HG02759 (cell line): Measurements from ENCODE around the gene SLC2A4RG.

Experiments used
- ATAC-seq: cut with Tn5 transposase; IDR thresholded peaks from one replicate; pipeline ENCODE4 v1.9.1; 2021; ENCODE audit warnings: mild to moderate bottlenecking, moderate library complexity; ENCODE audit not compliant: unreplicated experiment

The SLC2A4RG gene, protein sequence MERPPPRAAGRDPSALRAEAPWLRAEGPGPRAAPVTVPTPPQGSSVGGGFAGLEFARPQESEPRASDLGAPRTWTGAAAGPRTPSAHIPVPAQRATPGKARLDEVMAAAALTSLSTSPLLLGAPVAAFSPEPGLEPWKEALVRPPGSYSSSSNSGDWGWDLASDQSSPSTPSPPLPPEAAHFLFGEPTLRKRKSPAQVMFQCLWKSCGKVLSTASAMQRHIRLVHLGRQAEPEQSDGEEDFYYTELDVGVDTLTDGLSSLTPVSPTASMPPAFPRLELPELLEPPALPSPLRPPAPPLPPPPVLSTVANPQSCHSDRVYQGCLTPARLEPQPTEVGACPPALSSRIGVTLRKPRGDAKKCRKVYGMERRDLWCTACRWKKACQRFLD

DNA sequence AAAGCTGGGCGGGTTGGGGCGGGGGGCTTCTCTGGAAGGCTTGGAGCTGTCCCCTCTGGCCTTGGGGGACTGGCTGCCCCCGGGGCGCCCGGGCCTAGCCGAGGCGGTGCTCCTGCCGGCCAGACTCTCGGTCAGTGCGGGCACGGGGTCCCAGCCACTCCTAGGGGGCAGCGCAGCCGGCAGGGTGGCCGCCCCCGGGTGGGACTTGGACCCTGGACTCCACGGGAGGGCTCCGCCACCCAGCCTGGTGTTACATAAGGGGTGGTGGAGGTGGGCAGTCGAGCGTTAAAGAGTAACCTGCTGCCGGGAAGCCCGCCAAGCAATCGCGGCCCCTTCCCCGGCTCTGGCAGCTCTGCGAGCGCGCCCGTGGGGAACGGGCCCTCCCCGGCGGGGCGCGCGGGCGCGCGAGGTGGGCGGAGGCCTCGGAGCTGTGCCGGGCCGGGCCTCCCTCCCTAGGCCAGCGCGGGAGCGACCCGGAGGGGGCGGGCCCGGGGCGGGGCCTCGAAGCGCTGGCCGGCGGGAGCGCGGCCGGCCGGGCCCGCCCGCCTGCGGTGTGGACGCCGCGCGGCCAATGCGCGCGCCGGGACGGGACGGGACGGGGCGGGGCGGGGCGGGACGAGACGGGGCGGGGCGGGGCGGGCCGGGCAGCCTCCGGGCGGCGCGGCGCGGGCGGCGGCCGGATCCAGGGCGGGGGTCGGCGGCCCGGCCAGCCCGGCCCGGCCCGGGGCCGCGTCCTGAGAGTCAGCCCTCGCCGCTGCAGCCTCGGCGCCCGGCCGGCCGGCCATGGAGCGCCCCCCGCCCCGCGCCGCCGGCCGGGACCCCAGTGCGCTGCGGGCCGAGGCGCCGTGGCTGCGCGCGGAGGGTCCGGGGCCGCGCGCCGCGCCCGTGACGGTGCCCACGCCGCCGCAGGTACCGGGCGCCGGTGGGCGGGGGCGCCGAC lies at the start of gene SLC2A4RG:
Gene SLC2A4RG, plus strand, starts transcription at position 647 of the 940 bp plus-strand sequence. Its CDS starts 137 bp downstream, at position 784.
- peak; percentile 55 for ATAC-seq

DNA sequence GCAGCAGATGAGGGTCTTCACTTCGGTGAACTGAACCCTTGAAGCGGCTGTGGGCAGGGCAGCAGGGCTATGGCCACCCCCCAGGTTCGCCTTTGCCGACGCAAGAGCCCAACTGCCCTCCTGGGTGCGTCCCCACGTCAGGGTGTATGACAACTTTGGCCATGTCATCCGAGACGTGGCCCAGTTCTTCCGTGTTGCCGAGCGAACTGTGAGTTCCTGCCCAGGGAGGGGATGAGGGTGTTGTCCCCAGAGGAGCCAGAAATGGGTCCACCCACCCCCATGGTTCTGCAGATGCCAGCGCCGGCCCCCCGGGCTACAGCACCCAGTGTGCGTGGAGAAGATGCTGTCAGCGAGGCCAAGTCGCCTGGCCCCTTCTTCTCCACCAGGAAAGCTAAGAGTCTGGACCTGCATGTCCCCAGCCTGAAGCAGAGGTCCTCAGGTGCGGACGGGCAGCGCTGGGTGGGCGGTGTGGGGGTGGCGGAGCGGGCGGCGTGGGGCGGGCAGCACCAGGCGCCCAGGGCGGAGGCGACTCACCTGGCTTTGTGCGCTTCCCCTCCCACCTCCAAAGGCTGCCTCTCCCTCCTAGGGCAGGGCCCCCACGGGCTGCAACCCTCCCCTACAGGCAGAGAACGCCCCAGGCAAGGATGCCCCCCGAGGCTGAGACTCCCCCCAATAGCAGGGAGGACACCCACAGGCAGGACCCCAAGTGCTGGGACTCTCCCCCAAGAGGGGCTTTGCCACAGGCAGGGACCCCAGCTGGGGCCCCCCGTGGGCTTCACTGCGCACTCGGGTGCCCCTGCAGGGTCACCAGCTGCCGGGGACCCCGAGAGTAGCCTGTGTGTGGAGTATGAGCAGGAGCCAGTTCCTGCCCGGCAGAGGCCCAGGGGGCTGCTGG lies 49.3 kb upstream of the SLC2A4RG start:
- ATAC-seq, result no peak

DNA sequence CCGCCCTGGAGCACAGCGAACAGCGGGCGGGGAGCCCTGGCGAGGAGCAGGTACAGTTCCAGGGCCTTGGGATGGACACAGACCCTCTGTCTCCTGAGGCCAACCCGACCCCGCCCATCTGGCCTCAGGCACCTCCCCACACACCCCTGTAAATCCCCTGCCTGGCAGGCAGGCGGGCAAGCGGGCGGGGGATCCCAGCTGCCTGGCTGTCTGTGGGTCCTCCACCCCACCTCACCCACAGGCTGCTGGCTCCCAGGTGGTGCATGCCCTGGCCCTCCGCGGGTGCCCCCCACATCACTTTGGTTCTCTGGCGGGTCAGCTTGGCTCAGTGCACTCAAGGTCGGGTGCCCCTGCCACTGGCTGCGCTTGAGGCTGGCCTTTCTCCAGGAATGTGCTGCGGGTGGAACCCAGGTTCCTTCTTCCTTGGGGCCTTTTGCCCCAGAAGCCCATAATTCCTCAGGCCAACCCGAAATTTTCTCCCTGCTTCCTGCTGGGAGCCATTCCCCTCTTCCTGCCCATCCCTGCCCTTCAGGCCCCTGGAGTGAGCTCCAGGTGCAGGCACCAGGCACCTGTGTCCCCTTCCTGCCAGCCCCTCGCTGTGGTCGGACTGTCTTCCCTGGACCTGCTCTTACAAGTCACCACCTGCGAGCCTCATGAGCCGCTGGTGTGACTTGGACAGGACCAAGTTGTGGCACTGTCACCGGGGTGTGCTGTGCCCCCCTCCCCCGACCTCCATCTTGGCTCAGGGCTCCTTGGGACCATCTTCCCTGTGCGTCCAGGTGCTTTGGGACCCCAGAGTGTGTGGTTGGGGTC lies 48.5 kb upstream of the SLC2A4RG start:
- ATAC-seq, result no peak

GRCh38 chr20:63691711-63692435 lies 47.7 kb upstream of the SLC2A4RG start:
- no peak for ATAC-seq

- no peak for ATAC-seq
These were observed 47.0 kb upstream of the SLC2A4RG start for GRCh38 chr20:63692436-63693082.

DNA sequence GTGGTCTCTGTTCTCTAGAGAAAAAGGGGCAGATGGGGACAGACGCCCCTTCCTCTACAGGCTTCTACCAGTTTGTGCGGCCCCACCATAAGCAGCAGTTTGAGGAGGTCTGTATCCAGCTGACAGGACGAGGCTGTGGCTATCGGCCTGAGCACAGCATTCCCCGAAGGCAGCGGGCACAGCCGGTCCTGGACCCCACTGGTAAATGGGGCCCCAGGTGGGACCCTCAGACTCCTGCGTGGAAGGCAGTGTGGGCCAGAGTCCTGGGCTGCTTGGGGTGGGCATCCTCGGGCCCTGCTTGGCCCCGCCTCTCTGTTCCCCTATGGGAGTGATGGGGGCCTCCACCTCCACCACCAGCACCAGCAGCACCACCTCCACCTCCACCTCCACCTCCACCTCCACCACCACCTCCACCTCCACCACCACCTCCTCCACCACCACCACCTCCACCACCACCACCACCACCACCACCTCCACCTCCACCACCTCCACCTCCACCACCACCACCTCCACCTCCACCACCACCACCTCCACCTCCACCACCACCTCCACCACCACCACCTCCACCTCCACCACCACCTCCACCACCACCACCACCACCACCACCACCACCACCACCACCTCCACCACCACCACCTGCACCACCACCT lies 46.4 kb upstream of the SLC2A4RG start:
- ATAC-seq, result no peak

- no peak for ATAC-seq
These were observed 45.6 kb upstream of the SLC2A4RG start for GRCh38 chr20:63693733-63694583.

DNA sequence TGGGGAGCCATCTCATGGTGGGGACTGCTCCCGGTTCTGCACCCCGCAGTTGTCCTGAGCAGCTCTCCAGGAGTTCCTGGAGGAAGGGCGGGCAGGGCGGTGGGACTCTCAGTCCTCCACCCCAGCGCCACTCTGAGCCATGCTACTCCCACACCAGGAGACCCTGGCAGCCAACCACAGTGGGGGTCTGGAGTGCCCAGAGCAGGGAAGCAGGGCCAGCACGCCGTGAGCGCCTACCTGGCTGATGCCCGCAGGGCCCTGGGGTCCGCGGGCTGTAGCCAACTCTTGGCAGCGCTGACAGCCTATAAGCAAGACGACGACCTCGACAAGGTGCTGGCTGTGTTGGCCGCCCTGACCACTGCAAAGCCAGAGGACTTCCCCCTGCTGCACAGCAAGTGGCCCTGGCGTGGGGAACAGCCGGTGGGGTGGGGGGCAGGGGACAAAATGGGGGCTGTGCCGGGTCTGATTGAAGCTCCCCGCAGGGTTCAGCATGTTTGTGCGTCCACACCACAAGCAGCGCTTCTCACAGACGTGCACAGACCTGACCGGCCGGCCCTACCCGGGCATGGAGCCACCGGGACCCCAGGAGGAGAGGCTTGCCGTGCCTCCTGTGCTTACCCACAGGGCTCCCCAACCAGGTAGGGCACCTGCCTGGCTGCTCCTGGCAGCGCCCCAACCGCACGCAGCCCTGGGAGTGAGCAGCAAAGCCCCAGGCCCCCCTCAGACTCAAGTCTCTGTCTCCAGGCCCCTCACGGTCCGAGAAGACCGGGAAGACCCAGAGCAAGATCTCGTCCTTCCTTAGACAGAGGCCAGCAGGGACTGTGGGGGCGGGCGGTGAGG lies 44.8 kb upstream of the SLC2A4RG start:
- no peak for ATAC-seq

DNA sequence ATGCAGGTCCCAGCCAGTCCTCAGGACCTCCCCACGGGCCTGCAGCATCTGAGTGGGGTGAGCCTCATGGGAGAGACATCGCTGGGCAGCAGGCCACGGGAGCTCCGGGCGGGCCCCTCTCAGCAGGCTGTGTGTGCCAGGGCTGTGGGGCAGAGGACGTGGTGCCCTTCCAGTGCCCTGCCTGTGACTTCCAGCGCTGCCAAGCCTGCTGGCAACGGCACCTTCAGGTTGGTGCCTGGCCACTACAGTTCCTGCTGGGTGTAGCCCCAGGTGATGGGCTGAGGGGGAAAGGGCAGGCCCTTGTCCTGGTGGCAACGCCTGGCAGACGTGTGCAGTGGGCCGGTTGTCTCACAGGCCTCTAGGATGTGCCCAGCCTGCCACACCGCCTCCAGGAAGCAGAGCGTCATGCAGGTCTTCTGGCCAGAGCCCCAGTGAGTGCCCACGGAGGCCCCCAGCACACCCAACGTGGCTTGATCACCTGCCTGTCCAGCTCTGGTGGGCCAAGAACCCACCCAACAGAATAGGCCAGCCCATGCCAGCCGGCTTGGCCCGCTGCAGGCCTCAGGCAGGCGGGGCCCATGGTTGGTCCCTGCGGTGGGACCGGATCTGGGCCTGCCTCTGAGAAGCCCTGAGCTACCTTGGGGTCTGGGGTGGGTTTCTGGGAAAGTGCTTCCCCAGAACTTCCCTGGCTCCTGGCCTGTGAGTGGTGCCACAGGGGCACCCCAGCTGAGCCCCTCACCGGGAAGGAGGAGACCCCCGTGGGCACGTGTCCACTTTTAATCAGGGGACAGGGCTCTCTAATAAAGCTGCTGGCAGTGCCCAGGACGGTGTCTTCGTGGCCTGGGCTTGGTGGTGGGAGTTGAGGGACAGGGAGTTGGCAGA lies 43.9 kb upstream of the SLC2A4RG start:
- ATAC-seq, result no peak

GRCh38 chr20:63696306-63696627 lies 43.3 kb upstream of the SLC2A4RG start:
- no peak for ATAC-seq

DNA sequence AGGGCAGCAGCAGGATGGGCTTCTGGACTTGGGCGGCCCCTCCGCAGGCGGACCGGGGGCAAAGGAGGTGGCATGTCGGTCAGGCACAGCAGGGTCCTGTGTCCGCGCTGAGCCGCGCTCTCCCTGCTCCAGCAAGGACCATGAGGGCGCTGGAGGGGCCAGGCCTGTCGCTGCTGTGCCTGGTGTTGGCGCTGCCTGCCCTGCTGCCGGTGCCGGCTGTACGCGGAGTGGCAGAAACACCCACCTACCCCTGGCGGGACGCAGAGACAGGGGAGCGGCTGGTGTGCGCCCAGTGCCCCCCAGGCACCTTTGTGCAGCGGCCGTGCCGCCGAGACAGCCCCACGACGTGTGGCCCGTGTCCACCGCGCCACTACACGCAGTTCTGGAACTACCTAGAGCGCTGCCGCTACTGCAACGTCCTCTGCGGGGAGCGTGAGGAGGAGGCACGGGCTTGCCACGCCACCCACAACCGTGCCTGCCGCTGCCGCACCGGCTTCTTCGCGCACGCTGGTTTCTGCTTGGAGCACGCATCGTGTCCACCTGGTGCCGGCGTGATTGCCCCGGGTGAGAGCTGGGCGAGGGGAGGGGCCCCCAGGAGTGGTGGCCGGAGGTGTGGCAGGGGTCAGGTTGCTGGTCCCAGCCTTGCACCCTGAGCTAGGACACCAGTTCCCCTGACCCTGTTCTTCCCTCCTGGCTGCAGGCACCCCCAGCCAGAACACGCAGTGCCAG lies 42.8 kb upstream of the SLC2A4RG start, which contains the start of gene TNFRSF6B:
Gene TNFRSF6B, plus strand, starts transcription at position 25 of the 729 bp plus-strand sequence. Its CDS starts 116 bp downstream, at position 141.
- ATAC-seq, result no peak

DNA sequence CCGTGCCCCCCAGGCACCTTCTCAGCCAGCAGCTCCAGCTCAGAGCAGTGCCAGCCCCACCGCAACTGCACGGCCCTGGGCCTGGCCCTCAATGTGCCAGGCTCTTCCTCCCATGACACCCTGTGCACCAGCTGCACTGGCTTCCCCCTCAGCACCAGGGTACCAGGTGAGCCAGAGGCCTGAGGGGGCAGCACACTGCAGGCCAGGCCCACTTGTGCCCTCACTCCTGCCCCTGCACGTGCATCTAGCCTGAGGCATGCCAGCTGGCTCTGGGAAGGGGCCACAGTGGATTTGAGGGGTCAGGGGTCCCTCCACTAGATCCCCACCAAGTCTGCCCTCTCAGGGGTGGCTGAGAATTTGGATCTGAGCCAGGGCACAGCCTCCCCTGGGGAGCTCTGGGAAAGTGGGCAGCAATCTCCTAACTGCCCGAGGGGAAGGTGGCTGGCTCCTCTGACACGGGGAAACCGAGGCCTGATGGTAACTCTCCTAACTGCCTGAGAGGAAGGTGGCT lies 42.2 kb upstream of the SLC2A4RG start:
- ATAC-seq, result no peak

- no peak for ATAC-seq
These were observed 41.6 kb upstream of the SLC2A4RG start for GRCh38 chr20:63697868-63698545.
